Stimulated activated CD4-positive, alpha-beta T cell treated with anti-CD3 and anti-CD28 coated beads, Interleukin-4, amount 100 ng/mL, for 4 hours (primary cell): ENCODE data around the gene HEATR5A.
"Not testable (repeated sequence)": the region's sequence is repeated elsewhere in the genome, so short reads cannot be mapped to it uniquely, and the experiment has no call there.

Source experiments
- DNase-seq, 2 experiments: peaks; one replicate each; pipeline ENCODE4 v3.0.0-alpha.2; 2020

Gene HEATR5A

DNA sequence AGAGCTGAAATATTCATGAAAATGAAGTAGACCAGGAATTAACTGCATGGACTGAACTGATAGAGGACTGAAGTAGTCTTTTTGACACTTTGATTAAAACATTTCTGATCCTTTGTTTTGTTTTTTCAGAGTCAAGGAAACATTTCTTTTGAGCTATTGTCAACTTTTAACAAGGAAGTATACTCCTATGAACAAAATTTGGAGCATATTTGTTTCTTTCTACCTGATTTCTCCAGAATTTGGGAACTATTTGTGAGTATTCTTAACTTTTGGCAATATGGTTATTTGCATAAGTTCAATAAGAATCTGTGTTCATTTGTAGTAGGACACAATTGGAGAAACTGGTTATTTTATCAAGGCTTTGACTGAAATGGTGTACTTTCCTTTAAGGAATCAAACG is 141.5 kb downstream of the HEATR5A start:
- DNase-seq = no peak

DNA sequence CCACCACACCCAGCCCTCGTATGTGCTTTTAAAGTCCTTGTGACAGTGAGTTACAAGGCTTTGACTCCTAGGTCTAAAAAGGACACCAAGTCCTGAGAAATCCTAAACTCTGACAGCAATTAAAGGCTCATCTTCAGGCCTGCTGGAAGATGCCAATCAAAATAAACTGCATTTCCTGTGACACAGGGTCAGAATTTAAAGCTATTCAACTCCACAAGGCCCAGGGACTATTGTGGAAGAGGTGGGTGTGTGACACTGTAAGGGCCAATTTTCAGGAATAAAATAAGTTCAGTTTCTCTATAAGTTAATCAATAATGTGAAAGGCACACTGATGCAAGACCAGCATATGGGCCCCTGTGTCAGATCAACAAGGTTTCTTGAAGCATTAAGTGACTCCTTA is 143.3 kb downstream of the HEATR5A start:
- DNase-seq = no peak

DNA sequence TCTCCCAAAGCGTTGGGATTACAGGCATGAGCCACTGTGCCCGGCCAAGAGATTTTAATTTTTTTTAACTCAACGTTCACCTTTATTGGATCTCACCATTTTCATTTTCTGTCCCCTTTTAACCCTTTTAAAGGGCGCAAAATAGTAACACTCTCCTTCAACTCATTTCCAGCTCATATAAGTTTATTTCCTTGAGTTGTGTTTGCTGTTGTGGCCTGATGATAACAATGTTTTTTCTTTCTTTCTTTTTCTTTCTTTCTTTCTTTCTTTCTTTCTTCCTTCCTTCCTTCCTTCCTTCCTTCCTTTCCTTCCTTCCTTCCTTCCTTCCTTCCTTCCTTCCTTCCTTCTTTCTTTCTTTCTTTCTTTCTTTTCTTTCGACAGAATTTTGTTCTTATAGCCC is 143.9 kb downstream of the HEATR5A start:
- DNase-seq = not testable (repeated sequence)

DNA sequence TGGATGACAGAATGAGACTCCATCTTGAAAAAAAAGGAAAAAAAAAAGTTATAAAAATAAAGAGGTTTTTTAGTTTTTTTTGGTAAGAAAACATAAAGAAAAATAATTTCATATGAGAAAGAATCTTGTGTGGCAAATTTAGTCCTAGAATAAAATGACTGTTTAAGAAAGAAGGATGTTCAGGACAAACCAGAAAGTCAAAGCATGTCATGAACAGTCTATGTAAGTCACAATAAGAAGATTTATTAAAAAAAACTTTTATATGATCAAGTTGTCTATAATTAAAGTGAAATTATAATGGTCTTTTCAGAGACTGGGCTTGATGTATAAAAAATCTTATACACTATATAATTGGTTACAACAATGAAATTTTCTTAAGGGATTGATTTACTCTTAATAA is 144.6 kb downstream of the HEATR5A start:
- DNase-seq = no peak

DNA sequence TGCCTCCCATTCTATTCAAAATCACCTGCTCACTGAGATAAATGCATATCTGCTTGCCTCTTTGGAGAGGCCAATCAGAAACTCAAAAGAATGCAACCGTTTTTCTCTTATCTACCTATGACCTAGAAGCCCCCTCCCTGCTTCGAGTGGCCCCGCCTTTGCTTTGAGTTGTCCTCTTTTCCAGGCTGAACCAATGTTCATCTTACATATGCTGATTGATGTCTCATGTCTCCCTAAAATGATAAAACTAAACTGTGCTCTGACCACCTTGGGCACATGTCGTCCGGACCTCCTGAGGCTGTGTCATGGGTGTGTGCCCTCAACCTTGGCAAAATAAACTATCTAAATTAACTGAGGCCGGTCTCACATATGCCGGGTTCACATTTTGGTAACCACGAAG is 148.7 kb downstream of the HEATR5A start:
- no peak for DNase-seq

DNA sequence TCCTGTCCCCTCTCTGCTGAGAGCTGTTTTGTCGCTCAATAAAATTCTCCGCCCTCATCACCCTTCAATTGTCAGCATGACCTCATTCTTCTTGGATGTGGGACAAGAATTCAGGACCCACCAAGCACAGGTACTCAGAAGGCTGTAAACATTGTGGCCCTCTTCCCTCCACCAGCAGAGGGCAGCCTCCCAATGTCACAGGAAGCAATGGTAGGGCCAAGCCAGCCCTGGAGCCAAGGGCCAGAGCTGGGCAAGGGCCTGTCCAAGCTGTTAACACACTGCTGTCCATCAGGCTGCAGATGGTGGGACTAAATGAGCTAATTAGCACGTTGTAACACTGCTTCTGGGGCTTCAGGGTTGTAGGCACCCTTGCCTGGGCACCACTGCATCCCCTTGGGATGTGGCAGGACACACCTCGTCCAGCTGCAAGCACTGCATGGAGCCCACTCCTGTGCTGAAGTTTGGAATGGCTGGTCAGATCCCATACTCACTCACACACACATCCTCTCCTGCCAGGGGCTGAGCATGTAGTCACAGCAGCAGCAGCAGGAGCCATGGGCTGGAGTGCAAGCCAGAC is 150.1 kb downstream of the HEATR5A start:
- no peak for DNase-seq

DNA sequence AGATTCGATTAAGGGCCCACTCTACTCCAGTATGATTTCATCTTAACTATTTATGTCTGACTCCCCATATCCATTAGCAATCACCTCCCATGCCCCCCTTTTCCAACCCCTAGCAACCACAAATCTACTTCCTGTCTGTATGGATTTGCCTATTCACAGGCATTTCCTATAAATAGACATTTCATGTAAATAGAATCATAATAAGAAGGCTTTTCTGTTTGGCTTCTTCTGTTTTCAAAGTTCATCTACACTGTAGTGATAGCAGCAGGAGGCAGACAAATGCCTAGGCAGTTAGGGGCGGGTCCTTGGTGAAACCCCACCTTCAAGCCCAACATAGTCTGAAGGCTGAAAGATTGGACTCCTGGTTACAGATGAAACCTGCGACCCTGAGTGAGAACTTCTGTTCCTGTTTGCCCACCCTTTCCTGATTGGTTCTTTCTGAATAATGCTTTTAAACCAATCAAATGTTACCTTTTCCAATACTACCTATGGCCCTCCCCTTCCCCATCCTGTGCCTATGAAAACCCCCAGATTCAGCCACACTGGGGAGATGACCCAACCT is 150.6 kb downstream of the HEATR5A start:
- DNase-seq = no peak

DNA sequence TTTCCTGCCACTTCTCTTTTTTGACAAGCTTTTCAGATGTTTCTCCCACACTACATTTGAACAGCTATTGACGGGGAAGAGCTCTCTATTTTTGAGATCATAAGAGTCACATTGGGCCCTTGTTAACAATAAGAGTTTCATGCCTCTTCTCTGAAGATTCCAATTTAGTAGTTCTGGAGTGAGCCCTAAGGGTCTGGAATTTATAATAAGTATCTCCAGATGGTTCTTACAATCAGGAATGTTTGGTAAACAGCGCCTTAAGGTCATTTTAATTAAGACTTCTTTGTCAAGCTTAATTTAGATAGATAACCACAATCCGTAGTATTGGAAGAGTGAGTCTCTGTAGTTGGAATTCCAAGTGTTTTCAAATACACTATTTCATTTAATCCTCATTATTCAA is 152.1 kb downstream of the HEATR5A start:
- no peak for DNase-seq

DNA sequence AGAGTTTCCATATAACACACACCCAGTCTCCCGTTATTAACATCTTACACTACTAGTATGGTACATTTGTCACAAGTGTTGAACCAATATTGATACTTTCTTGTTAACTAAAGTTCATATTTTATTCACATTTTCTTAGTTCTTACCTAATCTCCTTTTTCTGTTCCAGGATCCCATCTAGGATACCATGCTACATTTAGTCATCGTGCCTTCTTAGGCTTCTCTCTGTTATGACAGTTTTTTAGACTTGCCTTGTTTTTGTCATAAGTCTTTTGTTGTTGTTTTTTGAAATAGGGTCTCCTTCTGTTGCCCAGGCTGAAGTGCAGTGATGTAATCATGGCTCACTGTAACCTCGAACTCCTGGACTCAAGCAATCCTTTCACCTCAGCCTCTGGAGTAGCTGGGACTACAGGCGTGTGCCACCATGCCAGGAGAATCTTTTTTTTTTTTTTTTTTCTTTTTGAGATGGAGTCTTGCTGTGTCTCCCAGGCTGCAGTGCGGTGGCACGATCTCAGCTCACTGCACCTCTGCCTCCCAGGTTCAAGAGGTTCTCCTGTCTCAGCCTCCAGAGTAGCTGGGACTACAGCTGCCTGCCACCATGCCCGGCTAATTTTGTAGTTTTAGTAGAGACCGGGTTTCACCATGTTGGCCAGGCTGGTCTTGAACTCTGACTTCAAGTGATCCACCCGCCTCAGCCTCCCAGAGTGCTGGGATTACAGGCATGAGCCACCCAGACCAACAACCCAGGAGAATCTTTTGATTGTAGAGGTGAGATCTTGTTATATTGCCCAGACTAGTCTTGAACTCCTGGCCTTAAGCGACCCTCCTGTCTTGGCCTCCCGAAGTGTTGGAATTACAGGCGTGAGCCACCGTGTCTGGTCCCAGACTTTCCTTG is 153.7 kb downstream of the HEATR5A start:
- no peak for DNase-seq

DNA sequence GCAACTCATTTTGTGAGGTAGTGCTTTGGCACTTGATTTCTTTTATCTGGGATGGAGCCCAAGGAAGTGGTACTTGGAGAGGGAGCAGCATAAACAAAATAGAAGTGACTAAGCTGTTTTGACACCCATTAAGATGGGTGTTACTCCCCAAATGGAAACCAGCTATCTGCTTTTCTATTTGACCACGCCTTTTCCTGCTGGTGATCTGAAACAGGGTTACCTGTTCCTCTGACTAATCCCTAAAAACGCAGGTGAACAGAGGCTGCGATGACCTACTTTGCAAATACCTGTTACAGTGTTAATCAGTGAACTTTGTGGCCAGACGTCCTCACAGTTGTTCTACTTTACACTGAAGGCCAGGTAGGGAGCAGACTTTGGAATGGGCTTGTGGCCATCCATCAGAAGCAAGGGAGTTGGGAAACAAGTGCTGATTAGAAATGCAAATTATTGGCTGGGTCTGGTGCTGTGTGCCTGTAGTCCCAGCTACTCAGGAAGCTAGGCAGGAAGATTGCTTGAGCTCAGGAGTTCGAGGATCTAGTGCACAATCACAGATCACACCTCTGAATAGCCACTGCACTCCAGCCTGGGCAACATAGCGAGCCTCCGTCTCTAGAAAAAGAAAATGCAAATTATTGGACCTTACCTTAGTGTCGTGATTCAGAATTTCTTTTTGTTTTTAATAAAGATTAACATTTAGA is 154.5 kb downstream of the HEATR5A start:
- DNase-seq = no peak

DNA sequence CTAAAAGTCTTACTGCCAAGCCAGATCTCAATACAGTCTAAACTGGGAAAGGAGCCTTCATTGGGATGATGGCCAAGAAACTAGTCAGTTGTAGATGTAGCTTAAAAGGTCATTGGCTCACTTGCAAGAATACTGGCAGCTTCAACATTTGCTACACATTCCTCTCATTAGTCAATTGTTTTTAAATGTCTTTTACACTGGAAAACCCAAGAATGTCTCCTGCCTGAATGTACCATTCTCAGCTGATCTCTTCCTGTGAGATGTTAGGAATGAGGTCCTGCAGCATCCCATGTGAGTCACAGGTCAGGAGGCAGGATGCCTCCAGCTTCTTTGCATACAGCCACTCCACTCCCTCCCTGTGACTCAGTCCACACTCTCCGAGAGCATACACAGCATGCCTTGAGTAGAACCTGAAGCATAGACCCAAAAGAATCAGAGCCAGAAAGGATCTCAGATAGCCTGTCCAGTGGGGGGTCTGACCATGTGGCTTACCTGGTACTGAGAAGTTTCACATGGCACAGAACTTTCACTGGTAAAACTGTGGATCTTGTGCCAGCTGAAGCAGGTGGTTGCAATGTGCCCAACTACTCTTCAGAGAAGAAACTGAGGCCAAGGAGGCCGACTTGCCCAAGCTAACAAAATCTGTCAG is 156.7 kb downstream of the HEATR5A start:
- no peak for DNase-seq

DNA sequence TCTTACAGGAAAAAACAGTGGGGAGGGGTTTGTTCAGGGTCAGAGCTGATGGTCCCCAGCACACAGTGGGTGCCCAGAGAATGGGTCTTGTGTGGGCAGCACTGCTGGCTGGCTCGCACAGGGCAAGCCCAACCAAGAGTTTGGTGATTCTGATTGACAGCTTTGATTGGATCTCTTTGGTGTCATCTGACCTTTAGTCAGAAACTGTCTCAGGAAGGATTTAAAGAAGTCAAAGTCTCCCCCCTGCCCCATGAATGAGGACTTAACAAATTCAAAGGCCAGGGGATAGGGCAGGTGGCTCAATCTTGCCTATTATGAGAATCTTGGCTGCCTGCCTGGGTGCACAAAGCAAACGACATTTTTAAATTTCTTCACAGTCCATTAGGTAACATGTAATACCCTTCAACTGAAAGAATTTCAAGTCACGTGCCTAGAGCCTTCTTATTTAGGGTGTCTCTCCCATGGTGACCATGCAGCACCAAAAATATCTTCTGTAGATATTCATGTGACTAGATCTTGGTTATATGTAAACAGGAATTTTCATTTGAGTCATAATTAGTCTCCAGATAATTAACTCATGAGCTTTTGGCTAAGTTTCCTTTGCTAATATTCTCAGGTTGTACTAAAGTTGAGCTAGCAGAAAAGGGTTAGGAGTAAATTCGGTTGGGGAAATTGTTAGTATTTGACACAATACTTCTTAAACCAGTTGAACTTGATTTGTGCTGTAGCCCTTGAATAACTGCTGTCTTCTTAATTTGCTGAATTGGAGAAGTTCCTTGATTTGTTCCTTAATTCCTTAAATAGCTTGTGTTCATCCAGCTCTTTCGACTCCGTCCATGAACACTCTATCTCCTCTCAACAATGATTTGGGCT is 158.3 kb downstream of the HEATR5A start:
- no peak for DNase-seq

DNA sequence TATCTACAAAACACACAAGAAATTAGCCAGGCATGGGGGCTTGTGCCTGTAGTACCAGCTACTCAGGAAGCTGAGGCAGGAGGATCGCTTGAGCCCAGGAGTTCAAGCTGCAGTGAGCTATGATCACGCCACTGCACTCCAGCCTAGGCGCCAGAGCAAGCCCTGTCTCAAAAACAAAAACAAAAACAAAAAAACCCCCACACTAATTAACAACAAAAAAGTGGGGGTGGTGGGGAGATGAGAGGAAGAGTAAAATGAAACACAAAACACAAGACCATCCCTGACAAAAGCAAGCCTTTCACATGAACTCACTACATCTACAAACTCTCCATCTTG is 158.9 kb downstream of the HEATR5A start:
- DNase-seq = no peak

DNA sequence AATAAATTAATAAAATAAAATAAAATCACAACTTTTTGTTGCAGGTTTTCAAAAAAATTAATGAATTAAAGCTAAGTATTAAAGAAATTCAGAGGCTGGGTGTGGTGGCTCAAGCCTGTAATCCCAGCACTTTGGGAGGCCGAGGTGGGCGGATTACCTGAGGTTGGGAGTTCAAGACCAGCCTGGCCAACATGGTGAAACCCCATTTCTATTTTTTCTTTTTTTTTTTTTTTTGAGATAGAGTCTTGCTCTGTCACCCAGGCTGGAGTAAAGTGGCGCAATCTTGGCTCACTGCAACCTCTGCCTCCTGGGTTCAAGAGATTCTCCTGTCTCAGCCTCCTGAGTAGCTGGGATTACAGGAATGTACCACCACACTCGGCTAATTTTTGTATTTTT is 161.3 kb downstream of the HEATR5A start:
- DNase-seq = not testable (repeated sequence)

DNA sequence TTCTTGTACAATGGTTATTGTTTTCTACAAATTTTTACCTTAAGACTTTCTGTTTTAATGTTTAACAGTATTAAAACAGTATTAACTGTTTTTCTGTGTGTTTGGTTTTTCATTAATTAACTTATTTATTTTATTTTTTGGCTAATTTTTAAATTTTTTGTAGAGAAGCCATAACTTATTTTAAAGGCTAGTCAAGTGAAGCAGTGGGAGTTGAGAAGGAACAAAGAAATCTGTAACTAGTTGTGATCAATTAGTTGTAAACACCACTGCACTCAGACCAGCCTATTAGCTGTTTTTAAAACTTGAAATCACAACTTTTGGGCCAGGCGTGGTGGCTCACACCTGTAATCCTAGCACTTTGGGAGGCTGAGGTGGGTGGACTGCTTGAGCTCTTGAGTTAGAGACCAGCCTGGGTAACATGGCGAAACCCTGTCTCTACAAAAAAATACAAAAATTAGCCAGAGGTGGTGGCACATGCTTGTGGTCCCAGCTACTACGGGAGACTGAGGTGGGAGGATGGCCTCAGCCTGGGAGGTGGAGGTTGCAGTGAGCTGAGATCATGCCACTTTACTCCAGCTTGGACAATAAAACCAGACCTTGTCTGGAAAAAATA is 161.8 kb downstream of the HEATR5A start:
- DNase-seq = no peak

DNA sequence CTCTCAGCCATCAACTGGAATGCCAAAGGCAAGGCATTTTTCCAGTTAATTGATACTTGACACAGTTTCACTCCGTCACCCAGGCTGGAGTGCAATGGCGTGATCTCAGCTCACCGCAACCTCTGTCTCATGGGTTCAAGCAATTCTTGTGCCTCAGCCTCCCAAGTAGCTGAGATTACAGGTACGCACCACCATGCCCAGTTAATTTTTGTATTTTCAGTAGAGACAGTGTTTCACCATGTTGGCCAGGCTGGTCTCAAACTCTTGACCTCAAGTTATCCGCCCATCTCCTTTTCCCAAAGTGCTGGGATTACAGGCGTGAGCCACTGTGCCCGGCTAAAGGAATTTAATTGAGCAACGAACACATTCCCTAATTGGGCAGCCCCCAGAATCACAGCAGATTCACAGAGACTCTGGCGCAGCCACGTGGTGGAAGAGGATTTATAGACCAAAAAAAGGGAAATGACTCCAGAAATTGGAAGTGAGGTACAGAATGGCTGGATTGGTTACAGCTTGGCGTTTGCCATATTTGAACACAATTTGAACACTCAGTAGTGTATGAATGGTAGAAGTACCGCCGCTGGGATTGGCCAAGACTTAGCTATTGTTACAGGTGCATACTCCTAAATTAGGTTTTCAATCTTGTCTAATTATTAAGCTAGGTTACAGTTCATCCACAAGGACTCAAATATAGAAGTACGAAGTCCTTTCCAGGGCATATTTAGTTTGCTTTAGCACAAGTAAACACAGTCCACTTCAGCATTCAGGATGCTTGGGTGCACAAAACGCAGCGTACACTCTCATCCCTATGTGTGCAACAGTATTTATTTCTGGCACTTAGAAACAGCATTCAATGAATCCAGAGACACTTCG is 162.6 kb downstream of the HEATR5A start:
- DNase-seq = not testable (repeated sequence)

DNA sequence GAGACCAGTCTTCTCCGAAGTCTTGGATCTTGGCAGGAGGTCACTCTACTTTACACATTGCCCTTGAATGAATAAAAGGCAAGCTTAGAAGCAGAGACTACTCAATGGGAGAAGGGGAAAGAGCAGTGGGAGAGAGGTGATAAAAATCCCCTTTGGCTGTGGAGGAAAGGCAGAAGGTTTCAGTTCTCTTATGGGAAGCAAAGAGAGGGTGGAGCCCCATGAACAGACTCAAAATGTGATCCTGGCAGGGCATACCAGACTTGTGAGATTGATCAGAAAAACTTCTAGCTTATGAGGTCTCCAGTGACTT is 163.2 kb downstream of the HEATR5A start:
- DNase-seq = no peak

DNA sequence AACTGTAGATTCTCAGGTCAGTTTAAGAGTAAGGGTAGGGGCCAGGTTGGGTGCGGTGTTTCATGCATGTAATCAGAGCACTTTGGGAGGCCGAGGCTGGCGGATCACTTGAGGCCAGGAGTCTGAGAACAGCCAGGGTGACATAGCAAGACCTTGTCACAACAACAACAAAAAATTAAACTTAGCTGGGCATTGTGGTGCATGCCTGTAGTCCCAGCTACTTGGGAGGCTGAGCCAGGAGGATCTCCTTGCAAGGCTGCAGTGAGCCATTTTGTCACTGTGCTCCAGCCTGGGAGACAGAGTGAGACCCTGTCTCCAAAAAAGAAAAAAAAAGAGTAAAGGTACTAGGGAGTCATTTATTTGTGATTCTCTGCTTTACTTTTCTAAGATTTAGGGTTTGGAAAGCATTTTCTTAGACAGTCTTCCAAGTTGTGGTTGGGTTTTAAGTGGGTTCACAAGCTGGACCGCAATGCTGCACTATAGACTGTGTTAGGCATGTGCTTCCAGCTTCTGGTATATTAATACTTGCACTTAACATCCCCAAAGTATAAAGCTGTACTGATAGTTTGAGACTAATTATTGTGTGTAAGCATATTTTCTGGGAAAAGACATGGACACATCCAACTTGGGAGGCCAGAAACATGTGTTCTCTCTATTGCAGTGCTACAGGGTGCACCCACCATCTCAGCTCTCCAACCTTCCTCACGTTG is 163.7 kb downstream of the HEATR5A start:
- no peak for DNase-seq

DNA sequence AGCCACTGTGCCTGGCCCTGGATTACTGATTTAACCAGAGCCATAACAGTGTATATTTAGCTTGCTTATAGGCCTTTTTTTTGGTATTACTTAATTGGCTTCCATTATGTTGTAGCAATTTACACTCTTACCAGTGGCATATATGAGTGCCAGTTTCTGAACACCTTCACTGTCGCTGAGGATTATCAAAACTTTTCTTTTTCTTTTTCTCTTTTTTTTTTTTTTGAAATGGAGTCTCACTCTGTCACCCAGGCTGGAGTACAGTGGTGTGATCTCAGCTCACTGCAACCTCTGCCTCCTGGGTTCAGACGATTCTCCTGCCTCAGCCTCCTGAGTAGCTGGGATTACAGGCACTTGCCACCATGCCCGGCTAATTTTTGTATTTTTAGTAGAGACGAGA is 164.4 kb downstream of the HEATR5A start:
- not testable (repeated sequence) for DNase-seq

DNA sequence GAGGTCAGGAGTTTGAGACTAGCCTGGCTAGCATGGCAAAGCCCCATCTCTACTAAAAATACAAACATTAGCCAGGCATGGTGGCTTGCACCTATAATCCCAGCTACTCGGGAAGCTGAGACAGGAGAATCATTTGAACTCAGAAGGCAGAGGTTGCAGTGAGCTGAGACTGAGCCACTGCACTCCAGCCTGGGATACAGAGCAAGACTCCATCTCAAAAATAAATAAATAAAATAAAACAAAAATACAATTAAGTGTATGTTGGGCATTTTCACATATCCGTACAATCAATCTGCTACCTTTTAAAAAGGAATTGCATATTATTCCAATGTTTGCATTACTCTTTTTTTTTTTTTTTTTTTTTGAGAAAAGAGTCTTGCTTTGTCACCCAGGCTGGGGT is 165.1 kb downstream of the HEATR5A start:
- no peak for DNase-seq
